SK-N-DZ (cell line): ENCODE measurements around the gene GPR107.
A peak's percentile ranks its signal among the peaks of the same experiment; 100 is the strongest.

Experiments
- DNase-seq: peaks from one replicate; pipeline ENCODE4 v3.0.0-alpha.2; 2015; ENCODE audit warnings: low spot score

The GPR107 gene

DNA sequence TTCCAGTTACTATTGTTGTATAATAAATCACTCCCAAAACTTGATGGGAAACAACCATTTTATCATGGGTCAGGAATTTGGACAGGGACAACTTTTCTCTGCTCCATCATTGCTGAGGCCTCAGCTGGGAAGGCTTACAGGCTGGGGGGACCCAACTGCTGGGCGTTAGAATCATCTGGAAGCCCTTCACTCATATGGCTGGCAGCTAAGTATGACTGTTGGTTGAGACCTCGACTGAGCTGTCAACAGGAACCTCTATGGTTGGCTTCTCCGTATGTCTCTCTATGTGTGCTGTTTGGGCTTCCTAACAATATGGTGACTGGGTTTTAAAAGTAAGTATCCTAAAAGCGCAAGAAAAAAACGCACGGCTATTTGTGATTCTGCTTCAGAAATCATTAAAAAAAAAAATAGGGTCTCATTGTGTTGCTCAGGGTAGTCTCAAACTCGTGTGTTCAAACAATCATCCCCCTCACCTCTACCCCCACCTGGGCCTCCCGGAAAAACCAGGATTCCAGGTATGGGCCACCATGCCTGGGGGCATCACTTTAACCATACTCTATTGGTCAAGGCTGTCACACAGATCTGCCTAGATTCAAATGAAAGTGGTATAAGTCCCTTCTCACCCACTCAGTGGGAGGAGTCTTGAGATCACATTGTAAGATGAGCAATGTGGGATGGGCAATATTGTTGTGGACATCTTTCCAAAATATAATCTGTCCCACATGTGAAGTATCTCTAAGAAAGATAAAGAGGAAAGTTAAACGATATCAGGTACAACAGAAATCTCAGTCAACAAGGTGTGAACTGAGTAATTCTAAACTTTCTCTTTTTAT, 26.0 kb upstream of the GPR107 start:
- no peak for DNase-seq

GRCh38 chr9:130028493-130029222, 25.0 kb upstream of the GPR107 start:
- no peak for DNase-seq

- no peak for DNase-seq
Measured at GRCh38 chr9:130029223-130029973, 24.3 kb upstream of the GPR107 start.

DNA sequence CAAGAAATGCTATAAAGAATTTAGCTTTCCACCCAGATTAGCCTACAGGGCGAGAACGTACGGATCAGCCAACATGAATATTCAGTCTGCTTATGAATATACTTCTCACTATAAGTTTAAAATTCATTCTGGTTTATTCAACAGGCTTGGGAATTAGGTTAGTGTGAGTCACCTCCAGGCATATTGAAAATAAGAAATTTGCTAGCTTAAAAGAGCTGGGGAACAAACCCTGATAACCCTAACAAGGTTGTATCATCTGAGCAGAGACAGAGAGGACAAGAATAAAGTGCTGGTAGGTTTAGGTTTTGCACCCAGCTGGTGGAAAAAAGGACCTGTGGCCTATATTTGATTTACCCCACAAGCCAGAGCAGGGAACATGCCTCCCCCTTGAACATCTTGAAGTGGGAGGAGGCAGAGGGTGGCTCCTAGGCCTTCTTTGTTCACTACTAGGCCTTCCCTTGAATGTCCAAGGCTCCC, 23.0 kb upstream of the GPR107 start:
- no peak for DNase-seq

- DNase-seq: no peak
Measured at GRCh38 chr9:130034570-130034969, 19.1 kb upstream of the GPR107 start.

DNA sequence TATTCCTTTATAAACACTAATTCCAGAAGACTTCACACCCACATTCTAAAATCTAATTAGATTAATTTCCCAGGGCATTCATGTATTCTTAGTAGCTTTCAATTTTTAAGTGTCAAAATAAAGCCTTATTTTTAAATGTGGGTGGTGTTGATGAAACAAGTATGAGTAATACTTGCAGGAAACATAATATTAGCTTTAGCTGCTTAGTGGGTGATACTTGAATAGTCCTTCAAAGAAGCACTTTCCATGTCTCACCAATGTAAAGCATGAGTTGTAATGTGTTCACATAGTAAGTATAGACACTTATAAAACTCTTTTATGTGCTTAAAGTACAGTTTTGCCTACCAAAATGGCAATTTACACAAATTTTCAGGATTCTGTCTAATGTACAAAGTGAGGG, 17.6 kb upstream of the GPR107 start:
- no peak for DNase-seq

DNA sequence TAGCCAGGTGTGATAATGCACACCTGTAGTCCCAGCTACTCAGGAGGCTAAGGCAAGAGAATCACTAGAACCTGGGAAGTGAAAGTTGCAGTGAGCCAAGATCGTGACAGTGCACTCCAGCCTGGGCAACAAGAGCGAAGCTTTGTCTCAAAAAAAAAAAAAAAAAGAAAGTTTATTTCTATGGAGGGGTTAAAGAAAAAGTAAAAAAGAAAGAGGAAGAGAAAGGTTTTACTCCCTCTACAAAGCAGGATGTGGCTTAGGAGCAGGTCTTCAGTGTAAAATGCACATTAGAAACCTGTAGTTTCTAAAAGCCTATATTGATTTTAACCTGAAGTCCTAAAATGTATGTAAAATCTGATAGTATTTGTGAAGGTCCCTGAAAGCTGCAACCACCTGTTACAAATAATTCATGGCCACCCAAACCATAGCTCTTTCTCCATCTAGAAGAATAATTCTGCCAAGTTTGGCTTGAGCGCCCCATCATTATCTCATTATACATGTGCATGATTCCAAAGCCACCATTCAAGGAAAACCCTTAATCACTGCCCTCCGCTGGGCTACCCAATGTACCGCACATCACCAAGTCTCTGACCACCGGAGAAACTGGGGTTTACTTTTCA, 14.1 kb upstream of the GPR107 start:
- no peak for DNase-seq

DNA sequence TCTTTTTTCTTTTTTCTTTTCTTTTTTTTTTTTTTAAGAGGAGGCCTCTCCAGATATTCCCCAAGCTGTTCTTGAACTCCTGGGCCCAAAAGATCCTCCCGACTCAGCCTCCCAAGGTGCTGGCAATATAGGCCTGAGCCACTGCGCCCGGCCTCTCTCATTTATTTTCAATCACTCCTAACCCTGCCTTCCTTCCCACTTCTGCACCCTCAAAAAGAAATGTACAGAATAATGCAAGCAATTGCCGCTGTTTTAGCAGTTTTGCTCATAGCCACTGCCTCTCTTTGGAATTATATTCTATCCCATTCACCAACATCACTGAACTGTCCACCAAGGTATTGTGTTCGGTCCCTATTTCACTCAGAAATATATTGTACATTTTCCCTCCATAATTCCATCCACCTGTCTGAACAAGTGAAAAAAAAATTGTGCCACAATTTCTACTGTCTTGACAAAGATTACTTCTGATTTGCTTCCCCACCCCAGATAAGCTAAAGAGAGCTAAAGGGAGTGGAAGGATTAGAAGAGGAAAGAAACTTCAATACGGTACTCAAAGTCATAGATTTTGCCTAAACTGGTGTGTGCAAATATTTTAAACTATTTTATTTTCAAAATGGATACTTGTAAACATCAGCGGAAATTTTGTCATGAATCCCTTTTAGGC, 12.6 kb upstream of the GPR107 start:
- no peak for DNase-seq

GRCh38 chr9:130041648-130042405, 11.9 kb upstream of the GPR107 start:
- DNase-seq: peak; percentile 27

GRCh38 chr9:130042406-130042884, 11.3 kb upstream of the GPR107 start:
- DNase-seq: no peak

DNA sequence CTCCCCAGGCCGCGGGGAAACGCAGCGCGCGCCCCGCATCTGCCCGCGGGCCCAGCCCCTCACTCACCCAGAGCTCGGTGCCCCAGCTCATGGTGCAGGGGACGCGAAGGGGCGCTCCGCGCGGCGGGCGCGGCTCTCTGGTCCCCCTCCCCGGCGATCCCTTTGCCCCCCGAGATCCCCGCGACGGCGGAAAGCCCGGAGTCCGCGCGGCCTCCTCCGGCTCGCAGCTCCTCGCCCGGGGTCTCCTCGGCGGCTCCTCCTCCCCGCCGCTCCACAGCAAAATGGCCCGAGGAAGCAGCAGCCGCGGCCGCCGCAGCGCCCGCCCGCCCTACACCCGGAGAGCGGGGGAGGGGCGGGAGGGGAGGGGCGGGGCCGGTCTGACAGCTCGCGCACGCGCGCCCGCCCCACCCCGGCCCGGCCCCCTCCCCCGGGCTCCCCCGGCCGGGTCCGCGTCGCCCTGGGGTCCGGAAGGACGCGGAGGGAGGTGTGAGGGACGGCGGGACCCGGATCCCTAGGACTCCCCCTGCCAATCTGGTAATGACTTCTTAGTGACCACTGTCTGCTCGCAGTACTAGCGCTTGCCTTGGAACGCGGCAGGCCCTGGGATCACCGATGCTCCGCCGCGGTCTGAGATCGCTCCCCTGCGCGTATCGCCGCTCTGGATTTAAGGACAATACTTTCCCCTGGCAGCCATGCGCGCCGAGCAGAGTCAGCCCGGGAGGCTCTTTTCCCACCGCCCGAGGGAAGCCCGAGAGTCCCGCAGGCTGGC, 10.6 kb upstream of the GPR107 start, which contains the start of gene FNBP1:
Gene FNBP1, minus strand, starts transcription at position 305 of the 769 bp plus-strand sequence. Its CDS starts 214 bp downstream, at position 91.
- peak; percentile 81 for DNase-seq

- no peak for DNase-seq
Measured at GRCh38 chr9:130043654-130044623, 9.8 kb upstream of the GPR107 start.

- no peak for DNase-seq
Measured at GRCh38 chr9:130045725-130046450, 7.8 kb upstream of the GPR107 start.

DNA sequence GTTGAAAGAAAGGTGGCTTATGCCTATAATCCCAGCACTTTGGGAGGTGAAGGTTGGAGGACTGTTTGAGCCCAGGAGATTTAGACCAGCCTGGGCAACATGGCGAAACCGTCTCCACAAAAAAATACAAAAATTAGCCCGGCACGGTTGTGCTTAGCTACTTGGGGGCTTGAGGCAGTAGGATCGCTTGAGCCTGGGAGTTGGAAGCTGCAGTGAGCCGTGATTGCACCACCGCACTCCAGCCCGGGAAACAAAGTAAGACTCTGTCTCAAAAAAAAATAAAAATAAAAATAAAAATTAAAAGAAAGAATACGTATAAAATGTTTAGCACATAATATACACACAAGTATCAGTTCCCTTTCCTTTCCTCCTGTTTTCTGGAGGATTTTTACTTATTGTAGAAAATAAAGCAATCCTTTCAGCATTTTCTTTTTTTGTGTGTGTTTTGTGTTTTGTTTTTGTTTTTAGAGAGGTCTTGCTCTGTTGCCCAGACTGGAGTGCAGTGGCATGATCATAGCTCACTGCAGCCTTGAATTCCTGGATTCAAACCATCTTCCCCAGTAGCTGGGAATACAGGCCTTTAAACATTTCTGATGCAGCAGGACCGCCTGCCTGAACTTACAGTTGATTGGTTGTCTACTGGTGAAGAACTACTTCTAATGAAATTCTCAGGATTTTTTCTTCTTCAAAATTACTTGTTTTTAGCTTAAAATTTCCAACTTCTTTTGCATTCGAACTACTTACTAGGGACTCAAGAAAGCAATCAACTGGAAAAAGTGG, 4.1 kb upstream of the GPR107 start:
- DNase-seq: no peak

- DNase-seq: no peak
Measured at GRCh38 chr9:130050462-130050861, 3.2 kb upstream of the GPR107 start.

DNA sequence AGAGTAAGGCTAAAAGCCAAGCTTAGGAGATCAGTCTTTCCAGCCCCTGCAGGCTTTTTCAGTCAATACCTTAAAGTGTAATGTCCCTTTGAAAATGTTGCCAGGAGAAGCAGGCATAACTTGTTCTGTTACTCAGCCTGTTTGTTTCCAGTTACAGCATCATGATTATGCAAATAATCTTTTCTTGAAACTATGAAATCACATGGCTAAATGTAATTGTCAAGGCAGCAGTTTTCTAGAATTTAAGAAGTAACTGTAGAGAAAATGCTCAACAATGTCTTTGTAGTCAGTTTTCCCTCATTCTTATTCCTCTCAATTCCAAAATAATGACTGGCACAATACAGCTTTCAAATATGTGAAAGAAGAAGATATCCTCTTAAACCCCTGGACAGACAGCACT, 1.9 kb upstream of the GPR107 start:
- DNase-seq: no peak

DNA sequence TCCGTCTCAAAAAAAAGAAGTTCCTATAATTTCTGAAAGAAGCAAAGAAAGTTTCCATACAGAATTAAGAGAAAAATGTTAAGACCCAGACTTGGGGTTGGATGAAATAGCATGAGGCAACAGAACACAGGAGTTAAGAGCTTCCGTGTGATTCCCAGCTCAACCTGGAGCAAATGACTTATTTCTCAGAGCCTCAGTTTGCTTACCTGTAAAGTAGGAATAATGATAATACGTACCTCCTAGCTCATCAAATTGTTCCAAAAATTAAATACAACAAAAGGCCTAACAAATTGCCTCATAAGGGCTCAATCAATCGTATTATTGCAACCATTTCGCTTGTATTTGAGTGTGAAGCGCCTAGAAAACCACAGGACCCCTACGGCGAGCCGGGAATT, 600 bp upstream of the GPR107 start:
- no peak for DNase-seq
